PC-3 (cell line): Measurements from ENCODE around the gene GUCY1B1.

Source experiments
- CTCF ChIP-seq: fragments of 300-600 bp; sonication (generic); conservative IDR thresholded peaks from 2 replicates; pipeline ENCODE4 v1.5.1; 2017; ENCODE audit warnings: antibody characterized with exemption, low read depth, mild to moderate bottlenecking, low read length
- EZH2 ChIP-seq: fragments of 300-600 bp; sonication (generic); IDR thresholded peaks from one replicate; pipeline ENCODE4 v1.6.1; 2017; ENCODE audit warnings: antibody characterized with exemption, mild to moderate bottlenecking, low read length; ENCODE audit not compliant: unreplicated experiment

GRCh38 chr4:155772459-155773195 lies 13.8 kb downstream of the GUCY1B1 start:
- TF ChIP-seq CTCF (no peak), EZH2 (no peak)
